WTC11 (cell line): ENCODE data around the gene COPZ1. TPM values are rescaled to one million over a fixed set of nuclear protein-coding genes. Genes with fewer than 3 reads are reported as not detected.

Experiments used
- ATAC-seq: fragments of 200-7000 bp; cut with Tn5 transposase; 2 replicates; pipeline ENCODE4 v1.10.0; 2021; ENCODE audit warnings: mild to moderate bottlenecking, moderate library complexity
- CTCF ChIA-PET: fragments of 300-600 bp; sonication (Branson Sonifier 250); formaldehyde crosslinking; loops from one replicate; lab custom pipeline; 2021; ENCODE audit warnings: antibody characterized with exemption; lab: Charles Lee
- POLR2A ChIA-PET: fragments of 350-600 bp; sonication (Branson Sonifier 250); formaldehyde crosslinking; loops from one replicate; lab custom pipeline; 2021; ENCODE audit warnings: antibody characterized with exemption; lab: Charles Lee
- DNase-seq: peaks from one replicate; pipeline ENCODE4 v3.0.0; 2021; ENCODE audit warnings: low spot score
- H3K27ac Mint-ChIP-seq: 2 replicates; pipeline ENCODE4 v1.8.0; 2021; ENCODE audit warnings: mixed read lengths
- H3K27me3 Mint-ChIP-seq: 2 replicates; pipeline ENCODE4 v1.8.0; 2021; ENCODE audit warnings: low read depth, mild to moderate bottlenecking, moderate library complexity, mixed read lengths
- H3K36me3 Mint-ChIP-seq: 2 replicates; pipeline ENCODE4 v1.8.0; 2021; ENCODE audit warnings: mixed read lengths
- H3K4me1 Mint-ChIP-seq: 2 replicates; pipeline ENCODE4 v1.8.0; 2022; ENCODE audit warnings: mixed read lengths
- H3K4me3 Mint-ChIP-seq: 2 replicates; pipeline ENCODE4 v1.8.0; 2021; ENCODE audit warnings: mild to moderate bottlenecking, moderate library complexity, mixed read lengths
- H3K9me3 Mint-ChIP-seq: 2 replicates; pipeline ENCODE4 v1.8.0; 2021; ENCODE audit warnings: mixed read lengths
- AR ChIP-seq: fragments of 250-450 bp; sonication (Bioruptor Pico); IDR thresholded peaks from 2 replicates; pipeline ENCODE4 v1.9.0; 2021; ENCODE audit warnings: mild to moderate bottlenecking
- CREB1 ChIP-seq: sonication (generic); formaldehyde crosslinking; IDR thresholded peaks from 2 replicates; pipeline ENCODE4 v1.8.0; 2023; ENCODE audit warnings: mild to moderate bottlenecking, missing genetic modification reagents
- CTCF ChIP-seq: fragments of 200-600 bp; IDR thresholded peaks from 2 replicates; pipeline ENCODE4 v1.8.0; 2022; ENCODE audit warnings: antibody characterized with exemption
- E2F1 ChIP-seq: sonication (generic); formaldehyde crosslinking; IDR thresholded peaks from 2 replicates; pipeline ENCODE4 v1.8.0; 2022; ENCODE audit warnings: mild to moderate bottlenecking, missing genetic modification reagents
- EMX1 ChIP-seq: fragments of 250-450 bp; sonication (Bioruptor Pico); IDR thresholded peaks from 2 replicates; pipeline ENCODE4 v1.8.0; 2021; ENCODE audit warnings: mild to moderate bottlenecking
- ERG ChIP-seq: fragments of 250-450 bp; sonication (Bioruptor Pico); IDR thresholded peaks from 2 replicates; pipeline ENCODE4 v1.8.0; 2021; ENCODE audit warnings: mild to moderate bottlenecking
- ESRRA ChIP-seq: sonication (generic); formaldehyde crosslinking; IDR thresholded peaks from 2 replicates; pipeline ENCODE4 v1.8.1; 2022; ENCODE audit warnings: mild to moderate bottlenecking, missing genetic modification reagents, borderline replicate concordance
- NFATC4 ChIP-seq: fragments of 250-450 bp; sonication (Bioruptor Pico); IDR thresholded peaks from 2 replicates; pipeline ENCODE4 v1.9.0; 2021; ENCODE audit warnings: mild to moderate bottlenecking
- NFYB ChIP-seq: sonication (generic); formaldehyde crosslinking; conservative IDR thresholded peaks from 2 replicates; pipeline ENCODE4 v1.8.0; 2022; ENCODE audit warnings: low read depth, missing genetic modification reagents
- PRRX2 ChIP-seq: fragments of 250-450 bp; sonication (Bioruptor Pico); IDR thresholded peaks from 2 replicates; pipeline ENCODE4 v1.8.0; 2021; ENCODE audit warnings: mild to moderate bottlenecking
- USF1 ChIP-seq: sonication (generic); formaldehyde crosslinking; IDR thresholded peaks from 2 replicates; pipeline ENCODE4 v1.8.0; 2022; ENCODE audit warnings: mild to moderate bottlenecking, missing genetic modification reagents
- ZBTB21 ChIP-seq: sonication (generic); formaldehyde crosslinking; IDR thresholded peaks from 2 replicates; pipeline ENCODE4 v1.8.1; 2023; ENCODE audit warnings: mild to moderate bottlenecking, missing genetic modification reagents, borderline replicate concordance
- ZNF232 ChIP-seq: sonication (generic); formaldehyde crosslinking; IDR thresholded peaks from 2 replicates; pipeline ENCODE4 v1.8.0; 2022; ENCODE audit warnings: mild to moderate bottlenecking, missing genetic modification reagents
- ZNF416 ChIP-seq: fragments of 250-450 bp; sonication (Bioruptor Pico); IDR thresholded peaks from 2 replicates; pipeline ENCODE4 v1.9.0; 2021; ENCODE audit warnings: mild to moderate bottlenecking, inconsistent platforms
- ZNF671 ChIP-seq: fragments of 250-450 bp; sonication (Bioruptor Pico); IDR thresholded peaks from 2 replicates; pipeline ENCODE4 v1.8.0; 2021; ENCODE audit warnings: mild to moderate bottlenecking
- total RNA-seq: library from RNA; stranded (reverse); gene quantifications from 3 replicates; pipeline ENCODE4 v1.2.3, GENCODE V29; 2021
- TF ChIP-seq, protein P1 (sequence below): fragments of 250-450 bp; sonication (Bioruptor Pico); conservative IDR thresholded peaks from 2 replicates; pipeline ENCODE4 v1.9.0; 2021; ENCODE audit warnings: mild to moderate bottlenecking
- TF ChIP-seq, protein P2 (sequence below): fragments of 250-450 bp; sonication (Bioruptor Pico); IDR thresholded peaks from 2 replicates; pipeline ENCODE4 v1.9.0; 2021; ENCODE audit warnings: mild to moderate bottlenecking, borderline replicate concordance

COPZ1 gene
- total RNA-seq, 1 experiment from 2014 or later = 98.2 TPM

GRCh38 chr12:54286042-54287030 lies 38.6 kb upstream of the COPZ1 start:
- Mint-ChIP-seq H3K9me3 (no peaks in the 10 kb centered on the region), H3K36me3 (no peaks in the 10 kb centered on the region; the same call in 1 of the 2 replicates), H3K27me3 (no peaks in the 10 kb centered on the region)
- ChIA-PET CTCF (interaction anchor here (0.6 to 2.6 kb wide), 9 partner anchors 13 to 568 kb away, joined by 3 to 12 read pairs (median 5); partner anchors contain the start of genes COPZ1 and NFE2), POLR2A (interaction anchor here (0.6 to 3.9 kb wide), 11 partner anchors 8 to 125 kb away, joined by 3 to 23 read pairs (median 4); partner anchors contain the start of genes COPZ1 and NFE2)
- TF ChIP-seq, protein P1, sequence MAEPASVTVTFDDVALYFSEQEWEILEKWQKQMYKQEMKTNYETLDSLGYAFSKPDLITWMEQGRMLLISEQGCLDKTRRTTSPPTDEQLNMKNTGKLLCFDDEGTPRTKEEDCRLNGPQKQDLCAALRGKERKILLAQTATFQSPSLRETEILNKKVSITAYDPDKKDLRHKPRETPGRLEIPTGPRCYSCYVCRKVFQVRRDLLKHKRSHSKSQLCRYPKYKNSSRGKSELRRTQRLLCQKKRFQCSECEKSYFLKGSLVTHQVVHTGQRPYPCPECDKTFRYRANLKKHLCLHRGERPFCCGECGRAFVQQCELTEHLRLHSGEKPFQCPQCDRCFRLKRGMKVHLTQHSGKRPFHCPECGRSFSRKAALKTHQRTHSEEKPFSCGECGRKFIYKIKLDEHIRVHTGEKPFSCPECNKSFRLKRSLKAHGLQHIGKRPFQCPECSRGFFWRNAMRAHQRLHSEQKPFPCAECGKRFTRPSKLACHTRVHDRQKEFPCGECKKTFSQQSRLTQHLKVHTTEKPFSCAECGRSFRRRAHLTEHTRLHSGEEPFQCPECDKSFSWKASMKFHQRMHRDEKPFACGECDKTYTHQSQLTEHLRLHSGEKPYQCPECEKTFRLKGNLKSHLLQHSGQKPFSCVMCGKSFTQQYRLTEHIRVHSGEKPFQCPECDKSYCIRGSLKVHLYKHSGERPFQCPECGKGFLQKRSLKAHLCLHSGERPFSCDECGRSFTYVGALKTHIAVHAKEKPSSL = peak; percentile 88
- TF ChIP-seq CREB1 (CRISPR knock-in tag) (no peak), ZNF671 (CRISPR knock-in tag) (peak; percentile 96), ERG (CRISPR knock-in tag) (peak; percentile 92), NFATC4 (CRISPR knock-in tag) (peak; percentile 96), ZNF232 (CRISPR knock-in tag) (no peak), NFYB (no peak), USF1 (CRISPR knock-in tag) (no peak), ZBTB21 (CRISPR knock-in tag) (no peak), ESRRA (CRISPR knock-in tag) (no peak), CTCF (no peak), AR (CRISPR knock-in tag) (peak; percentile 97), ZNF416 (CRISPR knock-in tag) (peak; percentile 90), E2F1 (CRISPR knock-in tag) (no peak), EMX1 (CRISPR knock-in tag) (peak; percentile 94), PRRX2 (CRISPR knock-in tag) (peak; percentile 82)
- TF ChIP-seq, protein P2, sequence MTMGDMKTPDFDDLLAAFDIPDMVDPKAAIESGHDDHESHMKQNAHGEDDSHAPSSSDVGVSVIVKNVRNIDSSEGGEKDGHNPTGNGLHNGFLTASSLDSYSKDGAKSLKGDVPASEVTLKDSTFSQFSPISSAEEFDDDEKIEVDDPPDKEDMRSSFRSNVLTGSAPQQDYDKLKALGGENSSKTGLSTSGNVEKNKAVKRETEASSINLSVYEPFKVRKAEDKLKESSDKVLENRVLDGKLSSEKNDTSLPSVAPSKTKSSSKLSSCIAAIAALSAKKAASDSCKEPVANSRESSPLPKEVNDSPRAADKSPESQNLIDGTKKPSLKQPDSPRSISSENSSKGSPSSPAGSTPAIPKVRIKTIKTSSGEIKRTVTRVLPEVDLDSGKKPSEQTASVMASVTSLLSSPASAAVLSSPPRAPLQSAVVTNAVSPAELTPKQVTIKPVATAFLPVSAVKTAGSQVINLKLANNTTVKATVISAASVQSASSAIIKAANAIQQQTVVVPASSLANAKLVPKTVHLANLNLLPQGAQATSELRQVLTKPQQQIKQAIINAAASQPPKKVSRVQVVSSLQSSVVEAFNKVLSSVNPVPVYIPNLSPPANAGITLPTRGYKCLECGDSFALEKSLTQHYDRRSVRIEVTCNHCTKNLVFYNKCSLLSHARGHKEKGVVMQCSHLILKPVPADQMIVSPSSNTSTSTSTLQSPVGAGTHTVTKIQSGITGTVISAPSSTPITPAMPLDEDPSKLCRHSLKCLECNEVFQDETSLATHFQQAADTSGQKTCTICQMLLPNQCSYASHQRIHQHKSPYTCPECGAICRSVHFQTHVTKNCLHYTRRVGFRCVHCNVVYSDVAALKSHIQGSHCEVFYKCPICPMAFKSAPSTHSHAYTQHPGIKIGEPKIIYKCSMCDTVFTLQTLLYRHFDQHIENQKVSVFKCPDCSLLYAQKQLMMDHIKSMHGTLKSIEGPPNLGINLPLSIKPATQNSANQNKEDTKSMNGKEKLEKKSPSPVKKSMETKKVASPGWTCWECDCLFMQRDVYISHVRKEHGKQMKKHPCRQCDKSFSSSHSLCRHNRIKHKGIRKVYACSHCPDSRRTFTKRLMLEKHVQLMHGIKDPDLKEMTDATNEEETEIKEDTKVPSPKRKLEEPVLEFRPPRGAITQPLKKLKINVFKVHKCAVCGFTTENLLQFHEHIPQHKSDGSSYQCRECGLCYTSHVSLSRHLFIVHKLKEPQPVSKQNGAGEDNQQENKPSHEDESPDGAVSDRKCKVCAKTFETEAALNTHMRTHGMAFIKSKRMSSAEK (CRISPR knock-in tag) = 0 out of 2 replicates have a peak, but pooled peaks have one; percentile 67
- TF ChIP-seq, all 79 proteins: peak for 9
- DNase-seq (no peak), ATAC-seq (peak; percentile 4)
- Mint-ChIP-seq H3K4me3 (peak overlapping the region; percentile 10; the same call in 1 of the 2 replicates), H3K4me1 (peaks cover 40% of the 10 kb centered on the region), H3K27ac (peak overlapping the region; percentile 81)
